ENCODE measurements around the gene PRSS33. TPM values are rescaled to one million over a fixed set of nuclear protein-coding genes. Genes with fewer than 3 reads are reported as not detected.
A peak's percentile ranks its signal among the peaks of the same experiment; 100 is the strongest.

The PRSS33 gene
- total and polyA plus RNA-seq, 9 of the 15 experiments (the other 6 are each of a cell fraction or from before 2014, with no cell fraction given), result not detected

- peak; percentile 42; the same call in 1 of the 2 replicates for TF ChIP-seq ETV5 (CRISPR knock-in tag; IDR thresholded peaks at IDR 0.05; ENCODE audit: low read depth)
- no peak for TF ChIP-seq ZNF212 (CRISPR knock-in tag; IDR thresholded peaks at IDR 0.05)
- TF ChIP-seq ZNF655 (CRISPR knock-in tag; IDR thresholded peaks at IDR 0.05), result no peak
- TF ChIP-seq TCFL5 (CRISPR knock-in tag; conservative IDR thresholded peaks at IDR 0.05), result no peak
- no peak for TF ChIP-seq GABPB2 (CRISPR knock-in tag; conservative IDR thresholded peaks at IDR 0.05)
- TF ChIP-seq ZNF395 (CRISPR knock-in tag; IDR thresholded peaks at IDR 0.05), result peak; percentile 68; the same call in 1 of the 2 replicates
- peak; percentile 96 for TF ChIP-seq TAF7 (tag; IDR thresholded peaks at IDR 0.05)
- no peak for TF ChIP-seq ZNF280B (CRISPR knock-in tag; IDR thresholded peaks at IDR 0.05)
- TF ChIP-seq, protein P1, sequence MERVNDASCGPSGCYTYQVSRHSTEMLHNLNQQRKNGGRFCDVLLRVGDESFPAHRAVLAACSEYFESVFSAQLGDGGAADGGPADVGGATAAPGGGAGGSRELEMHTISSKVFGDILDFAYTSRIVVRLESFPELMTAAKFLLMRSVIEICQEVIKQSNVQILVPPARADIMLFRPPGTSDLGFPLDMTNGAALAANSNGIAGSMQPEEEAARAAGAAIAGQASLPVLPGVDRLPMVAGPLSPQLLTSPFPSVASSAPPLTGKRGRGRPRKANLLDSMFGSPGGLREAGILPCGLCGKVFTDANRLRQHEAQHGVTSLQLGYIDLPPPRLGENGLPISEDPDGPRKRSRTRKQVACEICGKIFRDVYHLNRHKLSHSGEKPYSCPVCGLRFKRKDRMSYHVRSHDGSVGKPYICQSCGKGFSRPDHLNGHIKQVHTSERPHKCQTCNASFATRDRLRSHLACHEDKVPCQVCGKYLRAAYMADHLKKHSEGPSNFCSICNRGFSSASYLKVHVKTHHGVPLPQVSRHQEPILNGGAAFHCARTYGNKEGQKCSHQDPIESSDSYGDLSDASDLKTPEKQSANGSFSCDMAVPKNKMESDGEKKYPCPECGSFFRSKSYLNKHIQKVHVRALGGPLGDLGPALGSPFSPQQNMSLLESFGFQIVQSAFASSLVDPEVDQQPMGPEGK (CRISPR knock-in tag; IDR thresholded peaks at IDR 0.05; ENCODE audit: borderline replicate concordance), result no peak
- no peak for TF ChIP-seq MCM5 (IDR thresholded peaks at IDR 0.05; ENCODE audit: low read depth)
- TF ChIP-seq ZNF436 (CRISPR knock-in tag; IDR thresholded peaks at IDR 0.05), result no peak
- no peak for TF ChIP-seq HOXB6 (CRISPR knock-in tag; IDR thresholded peaks at IDR 0.05; ENCODE audit: borderline replicate concordance)
- 0 out of 2 replicates have a peak, but pooled peaks have one; percentile 30 for TF ChIP-seq HMG20A (CRISPR knock-in tag; conservative IDR thresholded peaks at IDR 0.05)
- no peak for TF ChIP-seq ZBTB2 (IDR thresholded peaks at IDR 0.05)
- no peak for TF ChIP-seq PRMT5 (CRISPR knock-in tag; IDR thresholded peaks at IDR 0.05)
- no peak for TF ChIP-seq NFYB (IDR thresholded peaks at IDR 0.05; ENCODE audit: extremely low read depth, insufficient read length)
- no peak for TF ChIP-seq L3MBTL2 (IDR thresholded peaks at IDR 0.05)
- TF ChIP-seq RBM39 (optimal IDR thresholded peaks at IDR 0.05; ENCODE audit: low read depth, low read length), result no peak
- TF ChIP-seq POLR2A (conservative IDR thresholded peaks at IDR 0.05), result peak; percentile 87
Observed at GRCh38 chr16:2777231-2777902, 10.0 kb downstream of the PRSS33 start, which contains the start of gene ELOB (continued).

Measured in K562 (cell line).